AG04450 (cell line): ENCODE data around the gene DTNBP1. TPM values are rescaled to one million over a fixed set of nuclear protein-coding genes. Genes with fewer than 3 reads are reported as not detected.

Experiments used
- CTCF ChIA-PET: fragments of 300-600, 350-600 bp; formaldehyde crosslinking; extraction: SDS; loops from one replicate; lab custom pipeline; 2022; ENCODE audit warnings: antibody characterized with exemption, inconsistent platforms; lab: Charles Lee
- POLR2A ChIA-PET: fragments of 350-600 bp; formaldehyde crosslinking; extraction: SDS; loops from one replicate; lab custom pipeline; 2021; ENCODE audit warnings: antibody characterized with exemption, inconsistent platforms; lab: Yijun Ruan, JAX
- DNase-seq: peaks from one replicate; pipeline ENCODE4 v3.0.0-alpha.2; 2011; ENCODE audit warnings: low read depth, low spot score
- H3K27ac ChIP-seq: one replicate; pipeline ENCODE4 v1.5.1; 2012; ENCODE audit warnings: low read depth, low read length, control low read depth
- H3K27me3 ChIP-seq: one replicate; pipeline ENCODE4 v1.6.0; 2012; ENCODE audit warnings: low read length; ENCODE audit not compliant: control insufficient read depth, insufficient read depth
- H3K4me3 ChIP-seq: 2 replicates; pipeline ENCODE4 v1.5.1; 2011; ENCODE audit warnings: mild to moderate bottlenecking, low read depth, low read length, control low read depth
- H3K9me3 ChIP-seq: 2 replicates; pipeline ENCODE4 v1.5.1; 2012; ENCODE audit warnings: low read length; ENCODE audit not compliant: control insufficient read depth, insufficient read depth
- polyA plus RNA-seq: library from polyadenylated mRNA; depleted of rRNA; stranded (reverse); fragments of >200 nt; gene quantifications from 2 replicates; pipeline ENCODE4 v1.2.3, GENCODE V29; 2011
- TF ChIP-seq, protein P1 (sequence below): IDR thresholded peaks from 2 replicates; pipeline ENCODE4 v1.5.1; 2011; ENCODE audit warnings: low read depth, low read length, control low read depth, inconsistent platforms

Gene DTNBP1
- polyA plus RNA-seq, 1 experiment = 15.2 TPM

DNA sequence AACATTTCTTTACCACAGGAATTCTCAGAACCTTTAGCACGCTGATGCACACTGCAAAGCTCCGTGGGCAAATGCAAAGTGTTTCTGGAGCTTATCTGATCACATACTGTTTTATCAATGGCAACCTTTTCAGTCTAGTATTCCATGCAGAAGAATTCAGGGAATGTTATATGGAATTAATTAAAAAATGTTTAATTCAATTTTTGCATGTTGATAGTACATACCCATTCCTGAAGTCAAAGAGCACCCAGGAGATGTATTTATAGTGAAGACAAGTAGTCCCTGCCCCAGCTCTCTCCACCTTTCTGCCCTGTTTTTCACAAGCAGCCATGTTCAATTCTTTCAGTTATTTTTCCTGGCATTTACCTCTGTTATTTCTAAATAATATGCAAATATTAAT is 55.2 kb downstream of the DTNBP1 start:
- Histone ChIP-seq H3K4me3 (no peak overlapping the region), H3K9me3 (no peaks in the 10 kb centered on the region), H3K27me3 (no peaks in the 10 kb centered on the region), H3K27ac (no peak overlapping the region)
- TF ChIP-seq, protein P1, sequence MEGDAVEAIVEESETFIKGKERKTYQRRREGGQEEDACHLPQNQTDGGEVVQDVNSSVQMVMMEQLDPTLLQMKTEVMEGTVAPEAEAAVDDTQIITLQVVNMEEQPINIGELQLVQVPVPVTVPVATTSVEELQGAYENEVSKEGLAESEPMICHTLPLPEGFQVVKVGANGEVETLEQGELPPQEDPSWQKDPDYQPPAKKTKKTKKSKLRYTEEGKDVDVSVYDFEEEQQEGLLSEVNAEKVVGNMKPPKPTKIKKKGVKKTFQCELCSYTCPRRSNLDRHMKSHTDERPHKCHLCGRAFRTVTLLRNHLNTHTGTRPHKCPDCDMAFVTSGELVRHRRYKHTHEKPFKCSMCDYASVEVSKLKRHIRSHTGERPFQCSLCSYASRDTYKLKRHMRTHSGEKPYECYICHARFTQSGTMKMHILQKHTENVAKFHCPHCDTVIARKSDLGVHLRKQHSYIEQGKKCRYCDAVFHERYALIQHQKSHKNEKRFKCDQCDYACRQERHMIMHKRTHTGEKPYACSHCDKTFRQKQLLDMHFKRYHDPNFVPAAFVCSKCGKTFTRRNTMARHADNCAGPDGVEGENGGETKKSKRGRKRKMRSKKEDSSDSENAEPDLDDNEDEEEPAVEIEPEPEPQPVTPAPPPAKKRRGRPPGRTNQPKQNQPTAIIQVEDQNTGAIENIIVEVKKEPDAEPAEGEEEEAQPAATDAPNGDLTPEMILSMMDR = no peak
- no peak for DNase-seq
- ChIA-PET CTCF (interaction anchor here (1.0 to 1.6 kb wide), 2 partner anchors 16 to 1397 kb away, joined by 3 read pairs; no protein-coding TSS in a partner anchor), POLR2A (interaction anchor here (0.6 kb wide), 1 partner anchor 107 kb away, joined by 3 read pairs; no protein-coding TSS in a partner anchor)

DNA sequence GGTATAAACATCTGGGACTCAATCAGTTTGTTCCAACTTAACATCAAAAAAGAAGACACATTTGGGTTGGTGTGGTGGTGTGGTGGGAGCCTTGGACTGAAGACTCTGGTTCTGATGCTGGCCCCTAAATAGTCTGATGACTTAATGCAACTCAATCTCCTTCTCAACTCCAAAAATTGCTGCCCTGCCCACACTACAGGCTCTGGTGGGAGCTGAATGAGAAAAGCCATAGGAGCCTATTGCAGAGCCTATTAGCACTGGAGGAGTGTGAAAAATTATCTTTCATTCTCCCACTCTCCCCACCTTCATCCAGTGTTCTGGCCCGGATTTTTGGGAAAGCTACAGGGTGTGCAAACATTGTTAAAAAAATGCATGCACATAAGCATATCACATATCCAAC is 56.5 kb downstream of the DTNBP1 start:
- Histone ChIP-seq H3K27ac (no peak overlapping the region), H3K27me3 (no peaks in the 10 kb centered on the region), H3K4me3 (no peak overlapping the region), H3K9me3 (no peaks in the 10 kb centered on the region)
- ChIA-PET CTCF (interaction anchor here (0.7 kb wide), 1 partner anchor 908 kb away, joined by 3 read pairs; no protein-coding TSS in a partner anchor), POLR2A (interaction anchor here (0.5 kb wide), 1 partner anchor 427 kb away, joined by 9 read pairs; no protein-coding TSS in a partner anchor)
- DNase-seq = no peak
- TF ChIP-seq, protein P1 = no peak

DNA sequence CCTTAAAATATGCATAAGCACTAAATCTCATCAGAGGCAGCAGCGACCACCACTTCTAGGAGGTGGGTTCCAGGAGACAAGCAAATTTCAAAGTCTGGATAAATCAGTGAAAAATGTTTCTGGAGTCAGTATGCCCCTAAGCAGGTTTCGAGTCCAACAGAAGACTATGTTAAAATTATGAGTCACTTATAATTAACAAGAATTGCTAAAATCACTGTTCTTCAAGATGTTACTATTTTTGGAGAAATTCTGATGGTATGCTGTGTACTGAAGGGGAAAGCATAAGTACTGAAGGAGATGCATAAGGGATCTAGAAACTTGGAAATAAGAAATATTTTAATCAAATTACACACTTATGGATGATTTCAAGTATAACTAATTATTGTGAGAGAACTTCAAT is 58.0 kb downstream of the DTNBP1 start:
- POLR2A ChIA-PET = no interaction called here
- no peak overlapping the region for H3K27ac ChIP-seq
- H3K9me3 ChIP-seq = no peaks in the 10 kb centered on the region
- DNase-seq = no peak
- H3K27me3 ChIP-seq = no peaks in the 10 kb centered on the region
- CTCF ChIA-PET = interaction anchor here (0.9 kb wide), 1 partner anchor 18 kb away, joined by 3 read pairs; no protein-coding TSS in a partner anchor
- no peak overlapping the region for H3K4me3 ChIP-seq
- TF ChIP-seq, protein P1 = no peak

DNA sequence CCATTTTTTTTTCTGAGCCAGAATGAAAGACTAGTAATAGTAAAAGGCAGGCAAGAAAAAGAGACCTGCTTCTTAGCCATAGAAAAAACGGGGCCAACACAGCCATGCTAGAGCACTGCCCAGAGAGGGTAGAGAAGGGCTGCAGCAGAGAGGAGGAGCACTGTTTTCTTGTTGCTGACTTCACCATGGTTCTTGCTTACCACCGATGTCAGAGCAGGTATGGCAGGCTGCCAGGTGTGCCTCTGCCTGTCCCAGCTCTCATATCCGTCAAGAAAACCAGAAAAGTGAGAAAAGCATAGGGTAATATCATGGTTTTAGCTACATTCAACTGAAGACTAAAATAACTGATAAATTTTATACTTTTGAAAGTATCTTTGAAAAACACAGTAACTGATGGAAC is 60.7 kb downstream of the DTNBP1 start:
- no peak overlapping the region for H3K27ac ChIP-seq
- TF ChIP-seq, protein P1 = no peak
- no peaks in the 10 kb centered on the region for H3K27me3 ChIP-seq
- DNase-seq = no peak
- no peak overlapping the region for H3K4me3 ChIP-seq
- ChIA-PET CTCF (no interaction called here), POLR2A (no interaction called here)
- H3K9me3 ChIP-seq = no peaks in the 10 kb centered on the region

DNA sequence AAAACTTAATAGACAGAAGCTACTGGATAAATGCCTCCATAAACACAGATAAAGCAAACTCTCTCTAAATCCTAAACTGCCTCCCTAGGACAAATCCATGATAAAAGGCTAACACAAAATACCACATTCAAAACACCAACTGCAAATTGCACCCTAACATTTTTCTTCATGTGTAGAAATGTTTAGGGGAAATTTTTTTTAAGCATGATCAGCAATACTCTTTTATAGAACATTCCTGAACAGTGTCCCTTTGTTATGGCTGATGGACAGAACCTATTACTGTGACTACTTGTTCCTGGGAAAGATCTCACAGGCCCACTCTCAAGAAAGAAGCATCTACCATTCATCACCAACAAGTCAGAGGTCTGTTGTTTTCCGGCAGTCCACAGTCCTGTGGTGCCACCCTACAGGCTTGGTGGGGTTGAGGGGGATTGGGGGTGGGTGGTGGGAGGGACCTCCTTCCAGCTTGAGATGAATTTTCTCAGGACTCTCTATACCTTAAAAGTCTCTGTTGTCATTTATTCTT is 64.5 kb downstream of the DTNBP1 start:
- H3K9me3 ChIP-seq = no peaks in the 10 kb centered on the region
- no peaks in the 10 kb centered on the region for H3K27me3 ChIP-seq
- no peak overlapping the region for H3K27ac ChIP-seq
- no peak overlapping the region for H3K4me3 ChIP-seq
- POLR2A ChIA-PET = interaction anchor here (0.7 kb wide), 1 partner anchor 722 kb away, joined by 3 read pairs; no protein-coding TSS in a partner anchor
- DNase-seq = no peak
- CTCF ChIA-PET = interaction anchor here (1.0 kb wide), 1 partner anchor 1532 kb away, joined by 3 read pairs; no protein-coding TSS in a partner anchor
- TF ChIP-seq, protein P1 = no peak
